Endothelial cell of umbilical vein (primary cell): ENCODE results near the gene HNRNPC.

ENCODE experiments used
- CTCF ChIP-seq, 2 donors: IDR thresholded peaks; 1 replicate in 1 of 2; 2 replicates in 1 of 2; pipeline ENCODE4 v1.5.1; 2011; ENCODE audit warnings: low read length in 2 of 2, mild to moderate bottlenecking in 2 of 2, moderate library complexity in 2 of 2, control low read depth in 1 of 2, inconsistent platforms in 1 of 2, low read depth in 1 of 2; ENCODE audit not compliant: insufficient read depth in 1 of 2; ENCODE audit errors: extremely low read depth in 1 of 2
- EZH2 ChIP-seq: IDR thresholded peaks from 2 replicates; pipeline ENCODE4 v1.6.1; 2012; ENCODE audit warnings: borderline replicate concordance, low read depth, mild to moderate bottlenecking, moderate library complexity, low read length, inconsistent platforms; ENCODE audit not compliant: severe bottlenecking

- TF ChIP-seq CTCF (IDR thresholded peaks at IDR 0.05; ENCODE audit: extremely low read depth in 1 of 2, insufficient read depth in 1 of 2, low read depth in 1 of 2, low read length in 2 of 2), result no peak
- no peak for TF ChIP-seq EZH2
Measured at GRCh38 chr14:21191261-21191808, 77.9 kb downstream of the HNRNPC start.
